CD14-positive monocyte (primary cell): ENCODE data around the gene HIBADH. TPM values are rescaled to one million over a fixed set of nuclear protein-coding genes. Genes with fewer than 3 reads are reported as not detected.

ENCODE experiments used
- DNase-seq, 3 donors: peaks; one replicate each; pipeline ENCODE4 v3.0.0-alpha.2; 2011 to 2022
- H2AFZ ChIP-seq: 2 replicates; pipeline ENCODE4 v1.6.0; 2012; ENCODE audit warnings: mild to moderate bottlenecking, low read depth, low read length, inconsistent platforms; ENCODE audit not compliant: insufficient read depth, poor library complexity, severe bottlenecking
- H3K27ac ChIP-seq, 2 donors: 1 replicate in 1 of 2; 2 replicates in 1 of 2; pipeline ENCODE4 v1.5.1; 2012 to 2013; ENCODE audit warnings: low read length in 2 of 2, control low read depth in 1 of 2, inconsistent platforms in 1 of 2, low read depth in 1 of 2, mild to moderate bottlenecking in 1 of 2
- H3K27me3 ChIP-seq, 2 donors: one replicate each; pipeline versions ENCODE4 v1.6.0 to v1.6.1; 2011 to 2013; ENCODE audit warnings: low read length in 2 of 2; ENCODE audit not compliant: control insufficient read depth in 2 of 2, insufficient read depth in 2 of 2
- H3K36me3 ChIP-seq, 2 donors: replicated peaks in 1 of 2; 1 replicate in 1 of 2; 2 replicates in 1 of 2; pipeline versions ENCODE4 v1.5.1 to v1.6.1; 2012 to 2013; ENCODE audit warnings: low read length in 2 of 2, control low read depth in 1 of 2, inconsistent platforms in 1 of 2, mild to moderate bottlenecking in 1 of 2; ENCODE audit not compliant: insufficient read depth in 2 of 2, control insufficient read depth in 1 of 2
- H3K4me1 ChIP-seq, 2 donors: 1 replicate in 1 of 2; 2 replicates in 1 of 2; pipeline versions ENCODE4 v1.5.1 to v1.6.1; 2012 to 2013; ENCODE audit warnings: low read length in 2 of 2, control low read depth in 1 of 2, inconsistent platforms in 1 of 2, mild to moderate bottlenecking in 1 of 2, moderate library complexity in 1 of 2; ENCODE audit not compliant: insufficient read depth in 2 of 2, control insufficient read depth in 1 of 2
- H3K4me2 ChIP-seq: replicated peaks from 2 replicates; pipeline ENCODE3; 2012; ENCODE audit warnings: low read length, moderate library complexity, mild to moderate bottlenecking; ENCODE audit not compliant: poor library complexity, severe bottlenecking; ENCODE audit errors: extremely low read depth
- H3K4me3 ChIP-seq, 3 experiments: fragments of 200-600 bp in 1 of 3; sonication (generic) in 1 of 3; replicated peaks in 1 of 3; 1 replicate in 2 of 3; 2 replicates in 1 of 3; pipeline ENCODE4 v1.5.1; 2011 to 2013; ENCODE audit warnings: low read length in 3 of 3, mild to moderate bottlenecking in 3 of 3, control low read depth in 2 of 3, low read depth in 2 of 3, inconsistent platforms in 1 of 3, moderate library complexity in 1 of 3
- H3K79me2 ChIP-seq: 2 replicates; pipeline ENCODE4 v1.6.0; 2012; ENCODE audit warnings: mild to moderate bottlenecking, control low read depth, inconsistent platforms, low read length, moderate library complexity; ENCODE audit not compliant: insufficient read depth
- H3K9ac ChIP-seq: 2 replicates; pipeline ENCODE4 v1.6.0; 2017; ENCODE audit warnings: low read length, mild to moderate bottlenecking; ENCODE audit not compliant: insufficient read depth, poor library complexity, severe bottlenecking
- H3K9me3 ChIP-seq, 2 donors: replicated peaks in 1 of 2; 1 replicate in 1 of 2; 2 replicates in 1 of 2; pipeline versions ENCODE4 v1.5.1 to v1.6.1; 2012 to 2013; ENCODE audit warnings: low read length in 2 of 2, control low read depth in 1 of 2; ENCODE audit not compliant: control insufficient read depth in 1 of 2, insufficient read depth in 1 of 2
- H4K20me1 ChIP-seq: 2 replicates; pipeline ENCODE4 v1.6.0; 2012; ENCODE audit warnings: mild to moderate bottlenecking, low read length, control low read depth, moderate library complexity; ENCODE audit not compliant: insufficient read depth
- H3K27ac Mint-ChIP-seq, 7 donors: one replicate each; pipeline ENCODE4 v1.8.0; 2020; ENCODE audit warnings: mild to moderate bottlenecking in 7 of 7, mixed read lengths in 7 of 7, moderate library complexity in 6 of 7, inconsistent platforms in 2 of 7
- H3K27me3 Mint-ChIP-seq, 3 donors: one replicate each; pipeline ENCODE4 v1.8.0; 2021 to 2022; ENCODE audit warnings: low read depth in 3 of 3, mild to moderate bottlenecking in 3 of 3, mixed read lengths in 3 of 3, moderate library complexity in 3 of 3, inconsistent platforms in 1 of 3
- H3K36me3 Mint-ChIP-seq, 2 donors: one replicate each; pipeline ENCODE4 v1.8.0; 2020; ENCODE audit warnings: mixed read lengths in 2 of 2, inconsistent platforms in 1 of 2, mild to moderate bottlenecking in 1 of 2
- H3K4me1 Mint-ChIP-seq: one replicate; pipeline ENCODE4 v1.8.0; 2020; ENCODE audit warnings: mild to moderate bottlenecking, mixed read lengths
- H3K4me3 Mint-ChIP-seq, 2 donors: one replicate each; pipeline ENCODE4 v1.8.0; 2020; ENCODE audit warnings: mild to moderate bottlenecking in 2 of 2, mixed read lengths in 2 of 2, moderate library complexity in 1 of 2
- H3K9me3 Mint-ChIP-seq, 7 donors: one replicate each; pipeline ENCODE4 v1.8.0; 2020 to 2022; ENCODE audit warnings: mixed read lengths in 7 of 7, mild to moderate bottlenecking in 6 of 7, moderate library complexity in 6 of 7, inconsistent platforms in 2 of 7
- CTCF ChIP-seq: fragments of 200-600 bp; IDR thresholded peaks from one replicate; pipeline ENCODE4 v1.8.0; 2022; ENCODE audit warnings: antibody characterized with exemption, mild to moderate bottlenecking
- WGBS: methylation state at CpG from one replicate; pipeline ENCODE4 v1.1.5; 2013; ENCODE audit warnings: missing lambda C conversion rate; ENCODE audit not compliant: insufficient coverage; 5-methylcytosine and 5-hydroxymethylcytosine counted together
- intact Hi-C, 2 donors: fragments of 100-400 bp; cut with micrococcal nuclease; formaldehyde crosslinking; loops; one replicate each; pipeline versions ENCODE4 v1.15.0 to v1.15.1; 2023
- polyA plus RNA-seq, 3 donors: library from polyadenylated mRNA; depleted of rRNA in 1 of 3; unstranded in 2 of 3; stranded (reverse) in 1 of 3; fragments of 300-500 nt in 2 of 3; fragments of >200 nt in 1 of 3; fragmentation: Illumina TruSeq in 2 of 3; gene quantifications; 1 replicate in 2 of 3; 2 replicates in 1 of 3; pipeline ENCODE4 v1.2.3, GENCODE V29; 2012 to 2021

The HIBADH gene
- polyA plus RNA-seq, 3 donors = 8.9 to 29.1 (median 26.5) TPM

GRCh38 chr7:27684491-27684890 lies 21.8 kb upstream of the HIBADH start:
- Mint-ChIP-seq H3K36me3 (no peaks in the 10 kb centered on the region), H3K4me1 (no peaks in the 10 kb centered on the region), H3K27ac (no peak overlapping the region), H3K9me3 (peaks cover 0 to 5% (median 0%) of the 10 kb centered on the region in 7 donors), H3K27me3 (no peaks in the 10 kb centered on the region), H3K4me3 (no peak overlapping the region)
- H3K4me3 ChIP-seq = no peak overlapping the region
- no peaks in the 10 kb centered on the region for H4K20me1 ChIP-seq
- H3K4me2 ChIP-seq = no peak overlapping the region
- no peak overlapping the region for H2AFZ ChIP-seq
- intact Hi-C loops = no loop called here
- DNase-seq = no peak
- H3K9ac ChIP-seq = no peak overlapping the region
- no peaks in the 10 kb centered on the region for H3K4me1 ChIP-seq
- H3K79me2 ChIP-seq = no peaks in the 10 kb centered on the region
- TF ChIP-seq CTCF = no peak
- H3K36me3 ChIP-seq = no peaks in the 10 kb centered on the region
- no peaks in the 10 kb centered on the region for H3K9me3 ChIP-seq
- 100% methylated on average over 2 of the region's 4 CpGs for WGBS
- H3K27ac ChIP-seq = no peak overlapping the region
- no peaks in the 10 kb centered on the region for H3K27me3 ChIP-seq

GRCh38 chr7:27680610-27681009 lies 17.9 kb upstream of the HIBADH start:
- no peaks in the 10 kb centered on the region for H3K79me2 ChIP-seq
- H3K4me1 ChIP-seq = no peaks in the 10 kb centered on the region
- Mint-ChIP-seq H3K36me3 (no peaks in the 10 kb centered on the region), H3K4me3 (no peak overlapping the region), H3K9me3 (no peaks in the 10 kb centered on the region), H3K4me1 (peaks cover 1% of the 10 kb centered on the region), H3K27me3 (no peaks in the 10 kb centered on the region), H3K27ac (no peak overlapping the region)
- H3K9me3 ChIP-seq = no peaks in the 10 kb centered on the region
- WGBS = 100% methylated on average over 1 of the region's 1 CpG
- DNase-seq = no peak
- no peak overlapping the region for H3K4me3 ChIP-seq
- no peak overlapping the region for H3K9ac ChIP-seq
- no peaks in the 10 kb centered on the region for H3K36me3 ChIP-seq
- H3K4me2 ChIP-seq = no peak overlapping the region
- H2AFZ ChIP-seq = no peak overlapping the region
- intact Hi-C loops = no loop called here
- no peak for TF ChIP-seq CTCF
- no peaks in the 10 kb centered on the region for H3K27me3 ChIP-seq
- H3K27ac ChIP-seq = no peak overlapping the region
- H4K20me1 ChIP-seq = no peaks in the 10 kb centered on the region
